Osteoblast (primary cell): ENCODE results near the gene TIMP1. TPM values are rescaled to one million over a fixed set of nuclear protein-coding genes. Genes with fewer than 3 reads are reported as not detected.

Source experiments
- DNase-seq: peaks from one replicate; pipeline ENCODE4 v3.0.0; 2011; ENCODE audit warnings: low spot score, mixed read lengths; ENCODE audit not compliant: insufficient read length; ENCODE audit errors: missing footprints
- H2AFZ ChIP-seq: 2 replicates; pipeline ENCODE4 v1.6.0; 2011; ENCODE audit warnings: mild to moderate bottlenecking, low read length
- H3K27ac ChIP-seq: 2 replicates; pipeline ENCODE4 v1.5.1; 2011; ENCODE audit warnings: mild to moderate bottlenecking, low read depth, low read length, moderate library complexity
- H3K27me3 ChIP-seq: 2 replicates; pipeline ENCODE4 v1.6.0; 2012; ENCODE audit warnings: mild to moderate bottlenecking, control low read depth, inconsistent platforms, low read length, moderate library complexity; ENCODE audit not compliant: insufficient read depth
- H3K36me3 ChIP-seq: 2 replicates; pipeline ENCODE4 v1.5.1; 2011; ENCODE audit warnings: mild to moderate bottlenecking, low read length, control low read depth, moderate library complexity; ENCODE audit not compliant: insufficient read depth
- H3K4me1 ChIP-seq: 2 replicates; pipeline ENCODE4 v1.5.1; 2011; ENCODE audit warnings: mild to moderate bottlenecking, low read length, control low read depth, moderate library complexity; ENCODE audit not compliant: insufficient read depth
- H3K4me2 ChIP-seq: 2 replicates; pipeline ENCODE4 v1.6.0; 2011; ENCODE audit warnings: mild to moderate bottlenecking, low read length; ENCODE audit not compliant: insufficient read depth
- H3K4me3 ChIP-seq: fragments of 200-600 bp; sonication (generic); 3 replicates; pipeline ENCODE4 v1.5.1; 2012; ENCODE audit warnings: mild to moderate bottlenecking, low read length, inconsistent platforms; ENCODE audit not compliant: insufficient read depth
- H3K79me2 ChIP-seq: 2 replicates; pipeline ENCODE4 v1.6.0; 2012; ENCODE audit warnings: mild to moderate bottlenecking, low read length, control low read depth, inconsistent platforms; ENCODE audit not compliant: insufficient read depth
- H3K9me3 ChIP-seq: 2 replicates; pipeline ENCODE4 v1.5.1; 2011; ENCODE audit warnings: low read depth, low read length, control low read depth
- H4K20me1 ChIP-seq: 2 replicates; pipeline ENCODE4 v1.6.0; 2012; ENCODE audit warnings: mild to moderate bottlenecking, low read length, control low read depth; ENCODE audit not compliant: insufficient read depth
- total RNA-seq: library from RNA; depleted of rRNA; stranded (reverse); fragments of >200 nt; gene quantifications from 2 replicates; pipeline ENCODE4 v1.2.3, GENCODE V29; 2012
- TF ChIP-seq, protein P1 (sequence below): IDR thresholded peaks from 2 replicates; pipeline ENCODE4 v1.5.1; 2011; ENCODE audit warnings: mild to moderate bottlenecking, low read depth, low read length, moderate library complexity; ENCODE audit errors: extremely low read depth

Gene TIMP1
- total RNA-seq, 1 donor, result 904 TPM

DNA sequence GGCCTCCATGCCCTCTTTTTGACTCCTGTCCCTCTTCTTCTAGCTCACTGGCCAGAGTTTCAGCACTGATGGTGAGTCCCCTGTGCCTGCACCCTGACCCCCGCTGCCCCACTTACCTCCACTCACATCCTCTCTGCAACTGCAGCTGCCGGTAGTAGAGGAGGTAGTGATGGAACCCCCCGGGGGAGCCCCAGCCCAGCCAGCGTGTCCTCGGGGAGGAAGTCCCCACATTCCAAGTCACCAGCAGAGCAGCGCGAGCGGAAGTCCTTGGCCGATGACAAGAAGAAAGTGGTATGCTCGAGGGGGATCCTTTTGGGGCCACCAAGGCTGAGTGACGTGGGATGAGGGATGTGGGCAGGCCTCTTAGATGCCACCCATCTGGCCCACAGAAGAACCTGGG is 15.4 kb upstream of the TIMP1 start:
- no peak overlapping the region for H3K4me3 ChIP-seq
- DNase-seq, result no peak
- peaks cover 20% of the 10 kb centered on the region for H3K4me1 ChIP-seq
- H3K9me3 ChIP-seq, result no peaks in the 10 kb centered on the region
- no peaks in the 10 kb centered on the region for H3K27me3 ChIP-seq
- no peak overlapping the region for H2AFZ ChIP-seq
- peaks cover 25% of the 10 kb centered on the region for H3K79me2 ChIP-seq
- H3K27ac ChIP-seq, result no peak overlapping the region
- peaks cover 28% of the 10 kb centered on the region for H3K36me3 ChIP-seq
- no peak overlapping the region for H3K4me2 ChIP-seq
- TF ChIP-seq, protein P1, sequence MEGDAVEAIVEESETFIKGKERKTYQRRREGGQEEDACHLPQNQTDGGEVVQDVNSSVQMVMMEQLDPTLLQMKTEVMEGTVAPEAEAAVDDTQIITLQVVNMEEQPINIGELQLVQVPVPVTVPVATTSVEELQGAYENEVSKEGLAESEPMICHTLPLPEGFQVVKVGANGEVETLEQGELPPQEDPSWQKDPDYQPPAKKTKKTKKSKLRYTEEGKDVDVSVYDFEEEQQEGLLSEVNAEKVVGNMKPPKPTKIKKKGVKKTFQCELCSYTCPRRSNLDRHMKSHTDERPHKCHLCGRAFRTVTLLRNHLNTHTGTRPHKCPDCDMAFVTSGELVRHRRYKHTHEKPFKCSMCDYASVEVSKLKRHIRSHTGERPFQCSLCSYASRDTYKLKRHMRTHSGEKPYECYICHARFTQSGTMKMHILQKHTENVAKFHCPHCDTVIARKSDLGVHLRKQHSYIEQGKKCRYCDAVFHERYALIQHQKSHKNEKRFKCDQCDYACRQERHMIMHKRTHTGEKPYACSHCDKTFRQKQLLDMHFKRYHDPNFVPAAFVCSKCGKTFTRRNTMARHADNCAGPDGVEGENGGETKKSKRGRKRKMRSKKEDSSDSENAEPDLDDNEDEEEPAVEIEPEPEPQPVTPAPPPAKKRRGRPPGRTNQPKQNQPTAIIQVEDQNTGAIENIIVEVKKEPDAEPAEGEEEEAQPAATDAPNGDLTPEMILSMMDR, result no peak
- peaks cover 4% of the 10 kb centered on the region for H4K20me1 ChIP-seq

DNA sequence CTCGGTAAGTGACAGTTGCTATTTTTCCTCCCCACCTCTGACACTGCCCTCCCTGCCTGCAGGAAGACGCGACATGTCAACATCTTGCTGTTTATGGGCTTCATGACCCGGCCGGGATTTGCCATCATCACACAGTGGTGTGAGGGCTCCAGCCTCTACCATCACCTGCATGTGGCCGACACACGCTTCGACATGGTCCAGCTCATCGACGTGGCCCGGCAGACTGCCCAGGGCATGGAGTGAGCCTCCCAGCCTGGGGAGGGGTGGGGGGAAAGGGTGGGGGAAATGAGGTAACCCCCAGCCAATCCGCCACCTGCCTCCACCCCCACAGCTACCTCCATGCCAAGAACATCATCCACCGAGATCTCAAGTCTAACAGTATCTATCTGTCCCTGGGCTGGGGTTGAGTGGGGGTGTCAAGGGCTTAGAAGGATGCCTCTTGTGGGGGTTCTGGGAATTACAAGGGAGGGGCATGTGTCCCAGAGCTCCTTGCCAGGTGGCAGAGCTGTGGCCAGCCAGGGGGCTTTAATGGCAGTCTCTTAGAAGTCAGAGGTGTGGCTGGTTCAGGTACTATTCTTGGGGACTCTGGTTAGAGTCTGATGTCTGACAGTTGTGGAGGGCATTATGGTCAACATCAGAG is 13.5 kb upstream of the TIMP1 start:
- Histone ChIP-seq H3K4me2 (no peak overlapping the region), H3K79me2 (peaks cover 12% of the 10 kb centered on the region), H3K4me3 (no peak overlapping the region), H3K9me3 (no peaks in the 10 kb centered on the region), H3K4me1 (peaks cover 11% of the 10 kb centered on the region), H3K36me3 (peaks cover 27% of the 10 kb centered on the region), H4K20me1 (peaks cover 3% of the 10 kb centered on the region), H3K27me3 (no peaks in the 10 kb centered on the region), H3K27ac (no peak overlapping the region), H2AFZ (no peak overlapping the region)
- TF ChIP-seq, protein P1, result peak; percentile 36
- DNase-seq, result no peak

DNA sequence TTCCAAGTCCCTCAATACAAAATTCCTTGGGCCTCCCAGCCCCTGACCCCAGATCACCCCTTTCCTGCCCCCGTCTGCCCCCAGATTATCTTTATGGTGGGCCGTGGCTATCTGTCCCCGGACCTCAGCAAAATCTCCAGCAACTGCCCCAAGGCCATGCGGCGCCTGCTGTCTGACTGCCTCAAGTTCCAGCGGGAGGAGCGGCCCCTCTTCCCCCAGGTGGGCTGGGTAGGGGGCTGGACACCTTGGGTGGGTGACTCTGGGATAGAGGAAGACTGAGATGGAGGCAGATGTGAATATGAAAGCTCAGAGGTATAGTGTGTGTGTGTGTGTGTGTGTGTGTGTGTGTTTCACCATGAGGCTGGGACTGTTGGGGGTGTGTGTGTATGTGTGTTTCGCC is 11.4 kb upstream of the TIMP1 start:
- H3K4me2 ChIP-seq, result no peak overlapping the region
- peaks cover 23% of the 10 kb centered on the region for H3K36me3 ChIP-seq
- H3K9me3 ChIP-seq, result no peaks in the 10 kb centered on the region
- TF ChIP-seq, protein P1, result no peak
- no peak overlapping the region for H3K4me3 ChIP-seq
- no peak overlapping the region for H2AFZ ChIP-seq
- DNase-seq, result no peak
- H3K27me3 ChIP-seq, result no peaks in the 10 kb centered on the region
- peaks cover 3% of the 10 kb centered on the region for H4K20me1 ChIP-seq
- no peaks in the 10 kb centered on the region for H3K79me2 ChIP-seq
- H3K27ac ChIP-seq, result no peak overlapping the region
- H3K4me1 ChIP-seq, result peaks cover 6% of the 10 kb centered on the region

DNA sequence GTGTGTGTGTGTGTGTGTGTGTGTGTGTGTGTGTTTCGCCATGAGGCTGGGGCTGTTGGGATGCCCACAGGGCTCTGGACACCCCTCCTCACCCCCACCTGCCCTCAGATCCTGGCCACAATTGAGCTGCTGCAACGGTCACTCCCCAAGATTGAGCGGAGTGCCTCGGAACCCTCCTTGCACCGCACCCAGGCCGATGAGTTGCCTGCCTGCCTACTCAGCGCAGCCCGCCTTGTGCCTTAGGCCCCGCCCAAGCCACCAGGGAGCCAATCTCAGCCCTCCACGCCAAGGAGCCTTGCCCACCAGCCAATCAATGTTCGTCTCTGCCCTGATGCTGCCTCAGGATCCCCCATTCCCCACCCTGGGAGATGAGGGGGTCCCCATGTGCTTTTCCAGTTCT is 11.0 kb upstream of the TIMP1 start:
- peaks cover 22% of the 10 kb centered on the region for H3K36me3 ChIP-seq
- H4K20me1 ChIP-seq, result peaks cover 3% of the 10 kb centered on the region
- H3K4me3 ChIP-seq, result no peak overlapping the region
- TF ChIP-seq, protein P1, result no peak
- H3K27me3 ChIP-seq, result no peaks in the 10 kb centered on the region
- no peaks in the 10 kb centered on the region for H3K79me2 ChIP-seq
- no peak overlapping the region for H3K4me2 ChIP-seq
- no peak overlapping the region for H3K27ac ChIP-seq
- no peak overlapping the region for H2AFZ ChIP-seq
- no peaks in the 10 kb centered on the region for H3K9me3 ChIP-seq
- DNase-seq, result no peak
- H3K4me1 ChIP-seq, result peaks cover 6% of the 10 kb centered on the region
